ENCODE measurements around the gene LYRM4. TPM values are rescaled to one million over a fixed set of nuclear protein-coding genes. Genes with fewer than 3 reads are reported as not detected.

Gene LYRM4
- polyA plus RNA-seq, 1 donor = 20.4 TPM

DNA sequence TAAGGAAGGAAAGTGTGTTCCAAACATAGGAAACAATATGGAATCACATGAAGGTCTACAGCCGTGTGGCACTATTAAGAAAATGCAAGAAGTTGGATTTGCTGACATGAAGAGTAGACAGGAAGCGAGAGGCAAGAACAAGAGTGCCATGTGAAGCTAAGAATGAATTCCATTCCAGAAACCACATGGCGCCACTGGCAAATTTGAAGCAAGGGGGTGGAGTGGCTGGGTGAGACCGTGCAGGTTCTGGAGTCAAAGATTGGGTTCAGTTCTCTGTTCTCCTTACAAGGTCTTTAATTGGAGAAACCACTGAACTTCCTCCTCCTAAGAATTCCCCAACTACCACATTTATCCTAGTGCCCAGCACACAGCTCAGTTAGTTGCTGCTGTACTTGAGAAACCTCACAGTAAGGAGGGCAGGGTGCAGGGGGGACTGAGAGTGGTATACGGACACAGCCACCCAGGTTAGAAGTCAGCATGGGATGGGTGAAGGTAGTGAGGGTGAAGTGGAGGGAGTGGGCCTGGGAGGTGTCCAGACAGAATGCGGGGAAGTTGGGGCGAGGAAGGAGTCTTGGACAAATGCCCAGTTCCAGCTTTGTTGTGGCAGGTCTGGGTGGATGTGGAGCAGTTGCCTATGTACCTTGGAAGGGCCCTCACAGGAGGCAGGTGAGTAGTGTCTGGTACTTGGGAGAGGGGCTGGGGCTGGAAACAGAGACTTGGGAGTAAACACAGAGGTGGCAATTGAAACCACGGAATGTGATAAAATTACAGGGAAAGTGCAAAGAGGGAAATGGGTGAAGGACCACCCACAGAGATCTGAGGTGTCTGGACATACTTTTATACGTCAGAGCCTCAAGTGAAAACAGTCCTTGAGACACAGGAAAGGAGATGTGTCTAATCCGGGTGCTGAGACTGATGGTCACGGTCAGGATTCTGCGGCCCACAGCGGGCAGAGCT lies 14.3 kb downstream of the LYRM4 start:
- no peak for DNase-seq (ENCODE audit: low read depth)

DNA sequence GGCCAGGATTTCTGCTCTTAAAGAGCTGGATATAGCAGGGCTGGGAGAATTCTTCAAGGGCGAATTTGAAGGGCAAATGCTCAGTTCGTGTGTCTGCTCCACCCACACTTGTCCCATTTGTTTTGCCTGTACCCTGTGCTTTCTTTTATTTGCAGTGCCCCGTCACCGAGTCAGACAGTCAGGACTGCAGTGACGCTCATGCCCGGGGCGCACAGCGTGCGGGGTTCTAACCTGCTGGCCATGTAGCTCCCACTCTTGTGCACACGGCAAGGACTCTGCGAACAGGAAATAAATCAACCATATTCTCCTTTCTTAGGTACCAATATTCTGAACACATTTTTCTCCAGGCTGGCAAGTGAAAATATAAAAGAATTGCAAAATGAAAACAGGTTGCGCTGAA lies 17.7 kb downstream of the LYRM4 start:
- DNase-seq (ENCODE audit: low read depth) = no peak

- DNase-seq (ENCODE audit: low read depth) = no peak
These were observed 19.5 kb downstream of the LYRM4 start for GRCh38 chr6:5241252-5241651.

DNA sequence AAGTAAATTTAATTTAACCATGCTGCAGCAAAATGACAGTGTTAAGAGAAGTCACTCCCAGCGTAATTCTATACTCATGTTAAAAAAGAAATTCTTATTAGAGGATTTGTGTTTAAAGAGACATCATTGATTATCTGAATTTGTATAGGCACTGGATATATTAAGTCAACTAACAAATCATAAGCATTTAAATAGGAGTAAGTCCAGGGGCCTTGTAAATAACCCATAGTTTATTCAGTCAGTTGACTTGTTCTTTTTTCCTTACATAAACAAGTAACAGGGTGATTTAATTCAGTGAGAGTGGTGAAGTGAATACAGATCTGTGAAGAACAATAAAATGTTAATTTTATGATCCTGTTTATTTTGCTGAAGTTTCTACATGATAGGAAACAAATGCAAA lies 22.4 kb downstream of the LYRM4 start:
- no peak for DNase-seq (ENCODE audit: low read depth)

GRCh38 chr6:5237805-5238204 lies 22.9 kb downstream of the LYRM4 start:
- no peak for DNase-seq (ENCODE audit: low read depth)

DNA sequence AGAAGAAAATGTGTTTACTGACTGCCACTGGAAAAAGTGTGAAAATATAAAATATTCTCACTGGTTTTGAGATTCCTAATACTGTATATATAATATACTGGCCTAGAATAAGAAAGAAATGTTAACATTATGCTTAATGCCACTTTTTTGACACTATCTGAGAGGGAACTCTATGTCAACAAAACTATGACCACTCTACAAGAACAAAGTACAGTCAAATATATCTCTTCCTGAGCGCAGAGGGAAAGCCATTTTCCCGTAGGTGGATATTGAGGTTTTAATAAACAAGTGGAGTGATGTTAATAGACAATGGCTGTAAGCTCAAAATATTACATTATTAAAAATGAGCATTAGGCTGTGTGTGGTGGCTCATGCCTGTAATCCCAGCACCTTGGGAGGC lies 24.9 kb downstream of the LYRM4 start:
- DNase-seq (ENCODE audit: low read depth) = no peak

GRCh38 chr6:5234874-5235273 lies 25.9 kb downstream of the LYRM4 start:
- DNase-seq (ENCODE audit: low read depth) = no peak

DNA sequence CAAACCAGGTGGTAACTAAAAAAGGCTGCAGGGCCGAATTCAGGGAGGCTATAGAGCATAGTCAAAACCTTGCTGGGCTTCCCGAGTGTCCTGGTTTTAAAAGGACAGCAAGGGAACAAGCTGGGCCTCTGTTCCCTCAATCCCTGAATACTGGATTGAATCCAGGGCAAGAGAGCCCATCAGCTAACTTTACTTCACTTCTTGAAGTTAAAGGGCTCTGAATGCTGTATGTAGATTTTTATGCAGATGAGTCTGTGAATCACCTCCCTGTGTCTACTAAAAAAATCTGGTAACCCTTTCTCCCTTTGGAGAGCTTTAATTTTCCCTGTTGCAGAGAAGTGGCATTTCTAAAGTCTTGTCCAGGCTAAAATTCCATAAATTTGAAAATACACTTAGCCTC lies 29.5 kb downstream of the LYRM4 start:
- DNase-seq (ENCODE audit: low read depth) = no peak

- no peak for DNase-seq (ENCODE audit: low read depth)
These were observed 30.7 kb downstream of the LYRM4 start for GRCh38 chr6:5230081-5230480.

- DNase-seq (ENCODE audit: low read depth) = no peak
These were observed 31.4 kb downstream of the LYRM4 start for GRCh38 chr6:5229356-5229755.

DNA sequence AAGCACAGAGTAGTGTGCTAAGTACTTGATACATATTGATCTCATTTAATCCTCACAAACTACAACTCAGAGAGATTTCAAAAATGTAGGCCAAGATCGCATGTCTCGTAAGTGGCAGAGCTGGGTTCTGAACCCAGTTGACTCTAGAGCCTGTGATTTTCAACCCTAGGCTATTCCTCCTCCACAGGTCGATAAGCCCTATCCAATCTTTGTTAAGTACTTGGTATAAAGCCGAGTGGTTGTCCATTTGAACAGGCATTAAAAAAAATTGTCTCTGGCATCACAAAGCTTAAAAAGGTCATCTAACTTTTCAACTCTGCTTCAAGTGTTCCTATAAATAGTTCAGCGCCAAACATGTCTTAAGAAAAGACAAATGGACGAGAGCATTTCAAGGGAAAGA lies 37.4 kb downstream of the LYRM4 start:
- no peak for DNase-seq (ENCODE audit: low read depth)

DNA sequence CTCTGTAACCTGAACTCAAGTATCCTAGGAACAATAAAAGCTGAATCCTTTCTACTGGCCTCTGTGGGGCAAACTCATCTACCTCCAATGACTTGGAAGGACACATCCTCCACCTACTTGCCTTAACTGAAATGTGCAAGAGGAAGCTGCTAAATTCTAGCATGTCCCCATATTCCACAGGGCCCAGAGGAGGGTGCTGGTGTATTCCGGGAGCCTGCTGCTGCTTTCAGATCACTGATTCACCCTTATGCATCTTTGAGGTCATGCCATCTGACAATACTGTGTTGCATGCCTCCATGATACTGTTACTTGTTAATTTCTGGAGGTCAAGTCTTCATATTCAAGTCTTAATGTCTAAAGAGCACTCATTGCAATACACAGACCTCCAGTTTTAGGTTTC lies 40.3 kb downstream of the LYRM4 start:
- DNase-seq (ENCODE audit: low read depth) = no peak

DNA sequence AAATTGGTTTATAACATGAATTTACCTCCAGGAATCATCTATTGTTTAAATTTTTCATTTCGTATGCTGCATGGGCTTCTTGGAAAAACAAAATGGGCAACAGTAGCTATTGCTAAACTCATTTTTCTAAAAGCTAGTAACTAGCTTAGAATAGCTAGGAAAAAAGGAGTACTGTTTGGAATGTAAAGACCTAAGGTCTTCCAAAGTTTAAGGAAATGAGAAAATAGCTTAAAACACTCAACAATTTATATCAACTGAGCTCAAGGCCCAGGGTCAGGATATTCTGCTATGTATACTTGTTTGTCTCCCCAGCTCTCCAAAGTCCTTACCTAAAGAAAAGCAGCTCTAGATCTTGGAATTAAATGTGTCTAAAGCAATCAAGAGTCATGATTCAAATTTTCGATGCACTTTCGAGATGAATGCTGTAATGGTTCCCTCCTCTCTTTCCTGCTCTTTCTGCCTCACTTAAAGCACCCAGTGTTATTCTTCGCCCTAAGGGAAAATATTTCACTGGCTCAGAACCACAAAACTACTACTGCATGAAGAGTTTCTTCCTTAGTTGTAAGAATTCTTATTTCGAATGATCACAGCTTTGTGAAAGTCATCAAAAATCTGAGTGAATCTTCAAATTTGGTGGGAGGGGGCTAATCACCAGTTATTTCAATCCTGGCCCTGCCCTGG lies 41.6 kb downstream of the LYRM4 start:
- no peak for DNase-seq (ENCODE audit: low read depth)

- no peak for DNase-seq (ENCODE audit: low read depth)
These were observed 43.4 kb downstream of the LYRM4 start for GRCh38 chr6:5217356-5217755.

DNA sequence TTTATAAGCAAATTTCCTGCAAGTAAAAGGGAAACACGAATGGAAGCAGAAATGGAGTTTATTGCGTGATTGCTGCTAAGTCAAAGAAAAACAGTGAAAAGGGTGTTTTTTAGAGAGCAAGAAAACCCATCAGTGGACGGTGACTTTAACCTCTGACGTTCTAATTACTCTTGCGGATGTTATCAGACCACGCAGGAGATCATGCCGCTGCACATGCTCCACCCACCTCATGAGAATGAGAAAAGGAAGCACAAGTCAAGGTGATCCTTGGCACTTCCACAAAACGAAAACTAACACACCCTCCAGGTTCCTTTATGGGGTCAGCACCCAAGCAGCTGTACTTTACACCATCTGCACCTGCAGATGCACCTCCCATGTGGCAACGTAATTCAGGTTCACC lies 45.0 kb downstream of the LYRM4 start:
- no peak for DNase-seq (ENCODE audit: low read depth)

DNA sequence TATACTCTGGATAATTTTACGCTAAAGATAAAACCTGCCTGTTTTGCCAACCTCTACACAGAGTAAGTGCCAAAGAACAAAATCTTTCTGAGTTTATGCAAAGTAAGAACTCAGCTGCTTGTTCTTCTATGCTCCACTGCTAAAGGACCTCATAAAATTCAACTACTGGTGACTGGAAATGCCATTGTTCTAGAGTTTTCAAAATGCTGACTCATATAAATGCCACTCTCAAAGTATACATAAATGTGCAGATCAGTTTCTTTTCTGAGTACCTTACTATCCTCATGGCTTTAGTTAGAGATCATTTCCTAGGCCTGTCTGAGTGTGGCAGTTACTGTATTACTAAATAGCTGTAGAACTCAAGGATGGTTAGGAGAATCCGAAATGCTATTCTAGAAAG lies 45.6 kb downstream of the LYRM4 start:
- DNase-seq (ENCODE audit: low read depth) = no peak

DNA sequence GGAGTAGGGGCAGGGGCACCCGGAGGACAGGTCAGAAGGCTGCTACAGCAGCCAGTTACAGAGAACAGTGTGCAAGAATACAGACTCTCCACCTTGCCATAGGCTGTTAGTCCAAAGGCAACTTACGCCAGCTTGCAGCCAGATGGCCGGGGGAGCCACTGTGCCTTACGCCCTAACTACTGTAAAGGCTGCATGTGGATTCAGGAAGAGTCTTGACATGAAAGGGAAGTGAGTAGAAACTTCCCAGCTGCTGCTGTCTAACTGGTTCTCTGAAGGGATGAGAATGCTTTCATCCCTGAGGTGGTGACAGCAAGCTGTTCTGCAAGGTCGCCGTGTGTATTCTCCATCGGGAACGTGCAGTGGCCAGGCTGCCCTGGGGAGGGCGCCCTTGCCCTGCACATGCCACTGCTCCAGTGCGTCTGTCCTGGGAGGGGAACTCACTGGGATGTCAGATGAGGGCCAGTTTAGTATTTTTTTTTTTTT lies 46.1 kb downstream of the LYRM4 start:
- DNase-seq (ENCODE audit: low read depth) = no peak

DNA sequence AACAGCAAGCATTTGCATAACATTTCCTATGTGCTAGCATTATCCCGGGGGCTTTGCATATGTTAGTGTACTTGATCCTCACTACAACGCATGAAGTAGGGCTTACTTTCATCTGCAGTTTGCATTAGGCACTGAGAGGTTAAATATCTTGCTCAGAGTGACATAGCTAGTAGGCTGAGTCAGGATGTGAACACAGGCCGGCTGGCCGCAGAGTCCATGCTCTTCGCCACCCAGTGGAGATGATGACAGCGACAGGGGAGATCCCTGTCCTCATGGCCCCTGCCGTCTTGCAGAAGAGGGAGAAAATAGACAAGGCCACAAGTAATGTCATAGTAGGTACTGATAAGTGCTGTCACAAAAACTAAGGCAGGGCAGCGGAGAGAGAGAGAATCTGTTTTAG lies 46.9 kb downstream of the LYRM4 start:
- DNase-seq (ENCODE audit: low read depth) = no peak

GRCh38 chr6:5211492-5211891 lies 49.3 kb downstream of the LYRM4 start:
- DNase-seq (ENCODE audit: low read depth) = no peak

DNA sequence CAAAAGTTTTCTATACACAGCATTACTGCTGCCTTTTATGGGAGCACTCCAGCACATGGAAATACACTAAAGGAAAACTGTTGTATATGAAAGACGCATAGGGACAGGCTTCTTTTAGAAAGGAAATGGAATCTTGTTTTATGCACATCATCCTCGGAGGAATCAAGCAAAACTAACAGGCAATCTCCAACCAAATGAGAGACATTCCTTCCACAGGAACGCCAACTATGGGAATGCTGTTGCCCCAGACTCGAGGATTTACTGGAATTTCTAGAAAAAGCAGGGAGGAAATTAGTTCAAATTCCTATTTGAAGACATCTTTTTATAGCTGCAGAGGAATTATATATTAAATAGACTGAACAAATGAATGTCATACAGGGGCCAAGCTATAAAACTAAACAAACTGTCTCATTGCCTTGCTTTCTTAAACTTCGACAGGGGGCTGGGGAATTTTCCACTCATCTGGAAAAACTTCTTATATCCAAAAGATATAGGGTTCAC lies 52.2 kb downstream of the LYRM4 start:
- no peak for DNase-seq (ENCODE audit: low read depth)

DNA sequence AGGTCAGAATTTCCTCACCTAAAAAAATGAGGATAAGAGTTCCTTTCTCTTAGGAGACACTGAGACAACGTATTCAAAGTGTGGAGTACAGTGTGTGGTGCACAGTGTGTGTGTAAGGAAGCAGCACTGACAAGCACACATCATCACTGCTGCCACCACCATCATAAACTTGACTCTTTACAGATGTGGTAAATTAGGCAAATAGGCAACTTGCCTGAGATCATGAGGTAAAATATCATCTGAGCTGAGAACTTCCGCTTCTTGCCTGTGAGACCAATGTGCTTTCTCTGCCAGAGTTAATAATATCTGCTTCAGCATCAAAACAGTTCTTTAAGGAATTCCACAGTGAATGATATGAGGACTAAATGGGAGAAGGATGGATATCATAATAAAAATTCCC lies 52.7 kb downstream of the LYRM4 start:
- no peak for DNase-seq (ENCODE audit: low read depth)

- no peak for DNase-seq (ENCODE audit: low read depth)
These were observed 53.7 kb downstream of the LYRM4 start for GRCh38 chr6:5206920-5207561.

Data from forelimb muscle (tissue), 1 donor.